ENCODE measurements around the gene MCRS1. TPM values are rescaled to one million over a fixed set of nuclear protein-coding genes. Genes with fewer than 3 reads are reported as not detected.

The MCRS1 gene
- total and polyA plus RNA-seq, 10 of the 15 experiments (the other 5 are each of a cell fraction or from before 2014, with no cell fraction given), result 34.3 to 82.8 (median 57.6) TPM

DNA sequence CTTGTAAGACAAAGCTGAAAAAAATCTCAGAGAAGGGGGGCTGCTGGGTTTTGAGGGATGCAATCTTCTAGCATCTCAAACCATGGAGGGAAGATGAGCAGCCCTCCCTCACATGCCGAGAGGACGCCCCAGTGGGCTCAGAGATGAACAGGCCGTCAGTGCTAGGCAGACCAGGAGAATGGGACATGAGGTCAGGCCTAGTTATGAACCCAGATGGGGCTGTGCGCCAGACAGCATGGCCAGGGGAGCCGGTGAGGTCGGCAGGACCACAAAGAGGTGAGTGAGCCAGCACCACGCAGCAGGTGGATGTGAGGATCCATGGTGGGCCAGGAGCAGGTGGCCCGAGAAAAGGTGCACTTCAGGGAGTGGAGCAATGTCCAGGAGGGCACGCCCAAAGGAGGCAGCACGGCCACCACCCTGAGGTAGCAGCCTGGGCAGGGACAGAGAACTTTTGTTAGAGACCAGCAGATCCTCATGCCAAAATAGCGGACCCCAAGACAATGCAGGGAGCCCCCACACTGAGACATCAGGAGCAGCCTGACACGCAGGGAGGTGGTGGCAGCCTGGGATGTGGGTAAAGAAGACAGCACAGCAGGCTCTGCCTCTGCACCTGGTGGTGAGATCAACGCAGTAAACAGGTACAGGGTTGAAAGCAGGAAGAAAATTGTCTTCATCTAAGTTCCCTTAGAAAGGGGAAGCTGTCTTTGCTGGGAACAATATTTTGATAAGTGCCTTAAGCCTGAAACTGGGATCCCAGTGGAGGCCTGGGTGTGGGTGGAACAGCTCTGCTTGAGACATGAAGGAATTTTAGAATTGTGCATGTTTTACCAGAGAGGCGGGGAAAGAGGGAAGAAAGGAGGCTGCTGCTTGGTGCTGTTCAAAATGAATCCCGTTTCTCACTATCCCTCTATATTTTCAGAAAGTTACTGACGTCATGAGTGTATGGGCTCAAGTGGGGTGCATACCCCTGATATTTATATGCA is 17.8 kb upstream of the MCRS1 start:
- Histone ChIP-seq H3K9ac (ENCODE audit: control insufficient read depth, insufficient read depth, low read length) (no peak overlapping the region), H3K4me2 (ENCODE audit: control insufficient read depth, insufficient read depth) (no peak overlapping the region), H2AFZ (ENCODE audit: control insufficient read depth, low read depth, low read length) (no peak overlapping the region), H3K36me3 (ENCODE audit: control insufficient read depth in 2 of 2, insufficient read depth in 2 of 2, low read length in 1 of 2) (peaks cover 0 to 3% of the 10 kb centered on the region in 2 experiments; a peak in 3 of 4 replicates), H3K4me3 (no peak overlapping the region), H4K20me1 (ENCODE audit: control insufficient read depth, insufficient read depth) (no peaks in the 10 kb centered on the region), H3K9me3 (replicated peaks; ENCODE audit: control insufficient read depth, insufficient read depth, low read length) (no peaks in the 10 kb centered on the region), H3K27me3 (replicated peaks in 1 of 2; ENCODE audit: control insufficient read depth in 2 of 2, insufficient read depth in 2 of 2, low read length in 1 of 2) (no peaks in the 10 kb centered on the region), H3K79me2 (ENCODE audit: control insufficient read depth, insufficient read depth, low read length) (no peaks in the 10 kb centered on the region), H3K4me1 (ENCODE audit: control insufficient read depth, insufficient read depth, low read length) (peaks cover 10% of the 10 kb centered on the region), H3K27ac (ENCODE audit: control insufficient read depth, insufficient read depth) (no peak overlapping the region)
- SMC1A ChIA-PET (ENCODE audit: uncharacterized antibody, unreplicated experiment), result no interaction called here
- BruUV-seq (replicated peaks), result no TSS peak
- RAD21 ChIA-PET (ENCODE audit: unreplicated experiment), result no interaction called here
- WGBS (ENCODE audit: insufficient coverage, insufficient replicate concordance, low lambda C conversion rate, missing lambda C conversion rate), result 87% methylated on average over 16 of the region's 16 CpGs
- in situ Hi-C loops (cut with MboI), result no loop called here
- no peak for DNase-seq (ENCODE audit: low read depth, low spot score)
- TF ChIP-seq, protein P1, sequence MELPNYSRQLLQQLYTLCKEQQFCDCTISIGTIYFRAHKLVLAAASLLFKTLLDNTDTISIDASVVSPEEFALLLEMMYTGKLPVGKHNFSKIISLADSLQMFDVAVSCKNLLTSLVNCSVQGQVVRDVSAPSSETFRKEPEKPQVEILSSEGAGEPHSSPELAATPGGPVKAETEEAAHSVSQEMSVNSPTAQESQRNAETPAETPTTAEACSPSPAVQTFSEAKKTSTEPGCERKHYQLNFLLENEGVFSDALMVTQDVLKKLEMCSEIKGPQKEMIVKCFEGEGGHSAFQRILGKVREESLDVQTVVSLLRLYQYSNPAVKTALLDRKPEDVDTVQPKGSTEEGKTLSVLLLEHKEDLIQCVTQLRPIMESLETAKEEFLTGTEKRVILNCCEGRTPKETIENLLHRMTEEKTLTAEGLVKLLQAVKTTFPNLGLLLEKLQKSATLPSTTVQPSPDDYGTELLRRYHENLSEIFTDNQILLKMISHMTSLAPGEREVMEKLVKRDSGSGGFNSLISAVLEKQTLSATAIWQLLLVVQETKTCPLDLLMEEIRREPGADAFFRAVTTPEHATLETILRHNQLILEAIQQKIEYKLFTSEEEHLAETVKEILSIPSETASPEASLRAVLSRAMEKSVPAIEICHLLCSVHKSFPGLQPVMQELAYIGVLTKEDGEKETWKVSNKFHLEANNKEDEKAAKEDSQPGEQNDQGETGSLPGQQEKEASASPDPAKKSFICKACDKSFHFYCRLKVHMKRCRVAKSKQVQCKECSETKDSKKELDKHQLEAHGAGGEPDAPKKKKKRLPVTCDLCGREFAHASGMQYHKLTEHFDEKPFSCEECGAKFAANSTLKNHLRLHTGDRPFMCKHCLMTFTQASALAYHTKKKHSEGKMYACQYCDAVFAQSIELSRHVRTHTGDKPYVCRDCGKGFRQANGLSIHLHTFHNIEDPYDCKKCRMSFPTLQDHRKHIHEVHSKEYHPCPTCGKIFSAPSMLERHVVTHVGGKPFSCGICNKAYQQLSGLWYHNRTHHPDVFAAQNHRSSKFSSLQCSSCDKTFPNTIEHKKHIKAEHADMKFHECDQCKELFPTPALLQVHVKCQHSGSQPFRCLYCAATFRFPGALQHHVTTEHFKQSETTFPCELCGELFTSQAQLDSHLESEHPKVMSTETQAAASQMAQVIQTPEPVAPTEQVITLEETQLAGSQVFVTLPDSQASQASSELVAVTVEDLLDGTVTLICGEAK (IDR thresholded peaks at IDR 0.05; ENCODE audit: borderline replicate concordance), result no peak
- TF ChIP-seq, protein P2, sequence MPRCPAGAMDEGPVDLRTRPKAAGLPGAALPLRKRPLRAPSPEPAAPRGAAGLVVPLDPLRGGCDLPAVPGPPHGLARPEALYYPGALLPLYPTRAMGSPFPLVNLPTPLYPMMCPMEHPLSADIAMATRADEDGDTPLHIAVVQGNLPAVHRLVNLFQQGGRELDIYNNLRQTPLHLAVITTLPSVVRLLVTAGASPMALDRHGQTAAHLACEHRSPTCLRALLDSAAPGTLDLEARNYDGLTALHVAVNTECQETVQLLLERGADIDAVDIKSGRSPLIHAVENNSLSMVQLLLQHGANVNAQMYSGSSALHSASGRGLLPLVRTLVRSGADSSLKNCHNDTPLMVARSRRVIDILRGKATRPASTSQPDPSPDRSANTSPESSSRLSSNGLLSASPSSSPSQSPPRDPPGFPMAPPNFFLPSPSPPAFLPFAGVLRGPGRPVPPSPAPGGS (IDR thresholded peaks at IDR 0.05; ENCODE audit: borderline replicate concordance, insufficient read depth, low read depth, low read length, poor library complexity, severe bottlenecking), result no peak
- TF ChIP-seq, protein P3, sequence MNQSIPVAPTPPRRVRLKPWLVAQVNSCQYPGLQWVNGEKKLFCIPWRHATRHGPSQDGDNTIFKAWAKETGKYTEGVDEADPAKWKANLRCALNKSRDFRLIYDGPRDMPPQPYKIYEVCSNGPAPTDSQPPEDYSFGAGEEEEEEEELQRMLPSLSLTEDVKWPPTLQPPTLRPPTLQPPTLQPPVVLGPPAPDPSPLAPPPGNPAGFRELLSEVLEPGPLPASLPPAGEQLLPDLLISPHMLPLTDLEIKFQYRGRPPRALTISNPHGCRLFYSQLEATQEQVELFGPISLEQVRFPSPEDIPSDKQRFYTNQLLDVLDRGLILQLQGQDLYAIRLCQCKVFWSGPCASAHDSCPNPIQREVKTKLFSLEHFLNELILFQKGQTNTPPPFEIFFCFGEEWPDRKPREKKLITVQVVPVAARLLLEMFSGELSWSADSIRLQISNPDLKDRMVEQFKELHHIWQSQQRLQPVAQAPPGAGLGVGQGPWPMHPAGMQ (IDR thresholded peaks at IDR 0.05; ENCODE audit: borderline replicate concordance), result no peak
- TF ChIP-seq MTA3 (IDR thresholded peaks at IDR 0.05; ENCODE audit: borderline replicate concordance, low read length) (no peak), GABPA (IDR thresholded peaks at IDR 0.05; ENCODE audit: low read depth) (no peak)
- TF ChIP-seq, protein P4, sequence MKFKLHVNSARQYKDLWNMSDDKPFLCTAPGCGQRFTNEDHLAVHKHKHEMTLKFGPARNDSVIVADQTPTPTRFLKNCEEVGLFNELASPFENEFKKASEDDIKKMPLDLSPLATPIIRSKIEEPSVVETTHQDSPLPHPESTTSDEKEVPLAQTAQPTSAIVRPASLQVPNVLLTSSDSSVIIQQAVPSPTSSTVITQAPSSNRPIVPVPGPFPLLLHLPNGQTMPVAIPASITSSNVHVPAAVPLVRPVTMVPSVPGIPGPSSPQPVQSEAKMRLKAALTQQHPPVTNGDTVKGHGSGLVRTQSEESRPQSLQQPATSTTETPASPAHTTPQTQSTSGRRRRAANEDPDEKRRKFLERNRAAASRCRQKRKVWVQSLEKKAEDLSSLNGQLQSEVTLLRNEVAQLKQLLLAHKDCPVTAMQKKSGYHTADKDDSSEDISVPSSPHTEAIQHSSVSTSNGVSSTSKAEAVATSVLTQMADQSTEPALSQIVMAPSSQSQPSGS (IDR thresholded peaks at IDR 0.05; ENCODE audit: low read length), result no peak
- TF ChIP-seq, protein P5, sequence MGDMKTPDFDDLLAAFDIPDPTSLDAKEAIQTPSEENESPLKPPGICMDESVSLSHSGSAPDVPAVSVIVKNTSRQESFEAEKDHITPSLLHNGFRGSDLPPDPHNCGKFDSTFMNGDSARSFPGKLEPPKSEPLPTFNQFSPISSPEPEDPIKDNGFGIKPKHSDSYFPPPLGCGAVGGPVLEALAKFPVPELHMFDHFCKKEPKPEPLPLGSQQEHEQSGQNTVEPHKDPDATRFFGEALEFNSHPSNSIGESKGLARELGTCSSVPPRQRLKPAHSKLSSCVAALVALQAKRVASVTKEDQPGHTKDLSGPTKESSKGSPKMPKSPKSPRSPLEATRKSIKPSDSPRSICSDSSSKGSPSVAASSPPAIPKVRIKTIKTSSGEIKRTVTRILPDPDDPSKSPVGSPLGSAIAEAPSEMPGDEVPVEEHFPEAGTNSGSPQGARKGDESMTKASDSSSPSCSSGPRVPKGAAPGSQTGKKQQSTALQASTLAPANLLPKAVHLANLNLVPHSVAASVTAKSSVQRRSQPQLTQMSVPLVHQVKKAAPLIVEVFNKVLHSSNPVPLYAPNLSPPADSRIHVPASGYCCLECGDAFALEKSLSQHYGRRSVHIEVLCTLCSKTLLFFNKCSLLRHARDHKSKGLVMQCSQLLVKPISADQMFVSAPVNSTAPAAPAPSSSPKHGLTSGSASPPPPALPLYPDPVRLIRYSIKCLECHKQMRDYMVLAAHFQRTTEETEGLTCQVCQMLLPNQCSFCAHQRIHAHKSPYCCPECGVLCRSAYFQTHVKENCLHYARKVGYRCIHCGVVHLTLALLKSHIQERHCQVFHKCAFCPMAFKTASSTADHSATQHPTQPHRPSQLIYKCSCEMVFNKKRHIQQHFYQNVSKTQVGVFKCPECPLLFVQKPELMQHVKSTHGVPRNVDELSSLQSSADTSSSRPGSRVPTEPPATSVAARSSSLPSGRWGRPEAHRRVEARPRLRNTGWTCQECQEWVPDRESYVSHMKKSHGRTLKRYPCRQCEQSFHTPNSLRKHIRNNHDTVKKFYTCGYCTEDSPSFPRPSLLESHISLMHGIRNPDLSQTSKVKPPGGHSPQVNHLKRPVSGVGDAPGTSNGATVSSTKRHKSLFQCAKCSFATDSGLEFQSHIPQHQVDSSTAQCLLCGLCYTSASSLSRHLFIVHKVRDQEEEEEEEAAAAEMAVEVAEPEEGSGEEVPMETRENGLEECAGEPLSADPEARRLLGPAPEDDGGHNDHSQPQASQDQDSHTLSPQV (IDR thresholded peaks at IDR 0.05), result no peak
- ATAC-seq, result no peak
- intact Hi-C loops (cut with micrococcal nuclease; ENCODE audit: unreplicated experiment), result no loop called here
- CTCF ChIA-PET, result interaction anchor here (8.7 kb wide), 1 partner anchor 226 kb away, joined by 145 read pairs; no protein-coding TSS in a partner anchor
- FAIRE-seq, result no peak
- POLR2A ChIA-PET, result no interaction called here

All from GM12878 (cell line).